ENCODE data around the gene METTL15.
A peak's percentile ranks its signal among the peaks of the same experiment; 100 is the strongest.
"Not testable (repeated sequence)": the region's sequence is repeated elsewhere in the genome, so short reads cannot be mapped to it uniquely, and the experiment has no call there.

METTL15 gene

GRCh38 chr11:28098257-28098656, 9.9 kb upstream of the METTL15 start:
- H3K9ac ChIP-seq (ENCODE audit: low read length): no peak overlapping the region
- H3K27me3 ChIP-seq (ENCODE audit: control insufficient read depth, insufficient read depth, low read length): no peaks in the 10 kb centered on the region
- no peak overlapping the region for H3K4me3 ChIP-seq (ENCODE audit: low read length)
- H3K4me1 ChIP-seq (ENCODE audit: control insufficient read depth, low read depth, low read length): no peaks in the 10 kb centered on the region
- peaks cover 14% of the 10 kb centered on the region for H3K36me3 ChIP-seq (ENCODE audit: control insufficient read depth, low read depth, low read length)
- H3K9me3 ChIP-seq (ENCODE audit: control insufficient read depth, low read depth, low read length): no peaks in the 10 kb centered on the region
- H3K27ac ChIP-seq (ENCODE audit: low read length): no peak overlapping the region

GRCh38 chr11:28099715-28100114, 8.5 kb upstream of the METTL15 start:
- H3K4me1 ChIP-seq (ENCODE audit: control insufficient read depth, low read depth, low read length): no peaks in the 10 kb centered on the region
- H3K27ac ChIP-seq (ENCODE audit: low read length): no peak overlapping the region
- no peaks in the 10 kb centered on the region for H3K9me3 ChIP-seq (ENCODE audit: control insufficient read depth, low read depth, low read length)
- no peak overlapping the region for H3K4me3 ChIP-seq (ENCODE audit: low read length)
- no peaks in the 10 kb centered on the region for H3K27me3 ChIP-seq (ENCODE audit: control insufficient read depth, insufficient read depth, low read length)
- no peak overlapping the region for H3K9ac ChIP-seq (ENCODE audit: low read length)
- peaks cover 7% of the 10 kb centered on the region for H3K36me3 ChIP-seq (ENCODE audit: control insufficient read depth, low read depth, low read length)

GRCh38 chr11:28100665-28101064, 7.5 kb upstream of the METTL15 start:
- Histone ChIP-seq H3K27ac (ENCODE audit: low read length) (no peak overlapping the region), H3K27me3 (ENCODE audit: control insufficient read depth, insufficient read depth, low read length) (no peaks in the 10 kb centered on the region), H3K36me3 (ENCODE audit: control insufficient read depth, low read depth, low read length) (peaks cover 7% of the 10 kb centered on the region), H3K9me3 (ENCODE audit: control insufficient read depth, low read depth, low read length) (no peaks in the 10 kb centered on the region), H3K4me3 (ENCODE audit: low read length) (no peak overlapping the region), H3K9ac (ENCODE audit: low read length) (no peak overlapping the region), H3K4me1 (ENCODE audit: control insufficient read depth, low read depth, low read length) (no peaks in the 10 kb centered on the region)

- H3K27ac ChIP-seq (ENCODE audit: low read length); H3K9ac ChIP-seq (ENCODE audit: low read length); H3K4me1 ChIP-seq (ENCODE audit: control insufficient read depth, low read depth, low read length); H3K36me3 ChIP-seq (ENCODE audit: control insufficient read depth, low read depth, low read length); H3K27me3 ChIP-seq (ENCODE audit: control insufficient read depth, insufficient read depth, low read length); H3K9me3 ChIP-seq (ENCODE audit: control insufficient read depth, low read depth, low read length); H3K4me3 ChIP-seq (ENCODE audit: low read length): not testable (repeated sequence)
Observed at GRCh38 chr11:28102300-28102699, 5.9 kb upstream of the METTL15 start.

GRCh38 chr11:28104425-28104824, 3.8 kb upstream of the METTL15 start:
- H3K27ac ChIP-seq (ENCODE audit: low read length): no peak overlapping the region
- H3K9ac ChIP-seq (ENCODE audit: low read length): no peak overlapping the region
- H3K9me3 ChIP-seq (ENCODE audit: control insufficient read depth, low read depth, low read length): no peaks in the 10 kb centered on the region
- peaks cover 11% of the 10 kb centered on the region for H3K4me1 ChIP-seq (ENCODE audit: control insufficient read depth, low read depth, low read length)
- no peak overlapping the region for H3K4me3 ChIP-seq (ENCODE audit: low read length)
- H3K27me3 ChIP-seq (ENCODE audit: control insufficient read depth, insufficient read depth, low read length): no peaks in the 10 kb centered on the region
- no peaks in the 10 kb centered on the region for H3K36me3 ChIP-seq (ENCODE audit: control insufficient read depth, low read depth, low read length)

- H3K36me3 ChIP-seq (ENCODE audit: control insufficient read depth, low read depth, low read length): no peaks in the 10 kb centered on the region
- H3K4me3 ChIP-seq (ENCODE audit: low read length): no peak overlapping the region
- H3K9ac ChIP-seq (ENCODE audit: low read length): no peak overlapping the region
- no peaks in the 10 kb centered on the region for H3K27me3 ChIP-seq (ENCODE audit: control insufficient read depth, insufficient read depth, low read length)
- H3K27ac ChIP-seq (ENCODE audit: low read length): no peak overlapping the region
- peaks cover 11% of the 10 kb centered on the region for H3K4me1 ChIP-seq (ENCODE audit: control insufficient read depth, low read depth, low read length)
- H3K9me3 ChIP-seq (ENCODE audit: control insufficient read depth, low read depth, low read length): no peaks in the 10 kb centered on the region
Observed at GRCh38 chr11:28104984-28105383, 3.2 kb upstream of the METTL15 start.

GRCh38 chr11:28105869-28106268, 2.3 kb upstream of the METTL15 start:
- Histone ChIP-seq H3K4me1 (ENCODE audit: control insufficient read depth, low read depth, low read length) (peaks cover 11% of the 10 kb centered on the region), H3K27ac (ENCODE audit: low read length) (no peak overlapping the region), H3K27me3 (ENCODE audit: control insufficient read depth, insufficient read depth, low read length) (no peaks in the 10 kb centered on the region), H3K36me3 (ENCODE audit: control insufficient read depth, low read depth, low read length) (no peaks in the 10 kb centered on the region), H3K4me3 (ENCODE audit: low read length) (no peak overlapping the region), H3K9ac (ENCODE audit: low read length) (no peak overlapping the region), H3K9me3 (ENCODE audit: control insufficient read depth, low read depth, low read length) (no peaks in the 10 kb centered on the region)

GRCh38 chr11:28106353-28107043, 1.7 kb upstream of the METTL15 start:
- H3K27ac ChIP-seq (ENCODE audit: low read length): no peak overlapping the region
- H3K27me3 ChIP-seq (ENCODE audit: control insufficient read depth, insufficient read depth, low read length): no peaks in the 10 kb centered on the region
- no peaks in the 10 kb centered on the region for H3K9me3 ChIP-seq (ENCODE audit: control insufficient read depth, low read depth, low read length)
- no peak overlapping the region for H3K9ac ChIP-seq (ENCODE audit: low read length)
- H3K4me3 ChIP-seq (ENCODE audit: low read length): peak overlapping the region; percentile 96
- H3K4me1 ChIP-seq (ENCODE audit: control insufficient read depth, low read depth, low read length): peaks cover 15% of the 10 kb centered on the region
- H3K36me3 ChIP-seq (ENCODE audit: control insufficient read depth, low read depth, low read length): no peaks in the 10 kb centered on the region

GRCh38 chr11:28107191-28107749, 918 bp upstream of the METTL15 start:
- peak overlapping the region; percentile 95 for H3K27ac ChIP-seq (ENCODE audit: low read length)
- H3K4me3 ChIP-seq (ENCODE audit: low read length): peak overlapping the region; percentile 96
- H3K9ac ChIP-seq (ENCODE audit: low read length): peak overlapping the region; percentile 95
- H3K27me3 ChIP-seq (ENCODE audit: control insufficient read depth, insufficient read depth, low read length): no peaks in the 10 kb centered on the region
- H3K4me1 ChIP-seq (ENCODE audit: control insufficient read depth, low read depth, low read length): peaks cover 15% of the 10 kb centered on the region
- H3K9me3 ChIP-seq (ENCODE audit: control insufficient read depth, low read depth, low read length): no peaks in the 10 kb centered on the region
- no peaks in the 10 kb centered on the region for H3K36me3 ChIP-seq (ENCODE audit: control insufficient read depth, low read depth, low read length)

- no peaks in the 10 kb centered on the region for H3K27me3 ChIP-seq (ENCODE audit: control insufficient read depth, insufficient read depth, low read length)
- peaks cover 15% of the 10 kb centered on the region for H3K4me1 ChIP-seq (ENCODE audit: control insufficient read depth, low read depth, low read length)
- H3K27ac ChIP-seq (ENCODE audit: low read length): peak overlapping the region; percentile 88
- H3K4me3 ChIP-seq (ENCODE audit: low read length): peak overlapping the region; percentile 96
- H3K9me3 ChIP-seq (ENCODE audit: control insufficient read depth, low read depth, low read length): no peaks in the 10 kb centered on the region
- peak overlapping the region; percentile 87 for H3K9ac ChIP-seq (ENCODE audit: low read length)
- peaks cover 4% of the 10 kb centered on the region for H3K36me3 ChIP-seq (ENCODE audit: control insufficient read depth, low read depth, low read length)
Observed at GRCh38 chr11:28108958-28109357, 770 bp downstream of the METTL15 start.

GRCh38 chr11:28110108-28110820, 2.1 kb downstream of the METTL15 start:
- Histone ChIP-seq H3K4me1 (ENCODE audit: control insufficient read depth, low read depth, low read length) (peaks cover 15% of the 10 kb centered on the region), H3K9ac (ENCODE audit: low read length) (peak overlapping the region; percentile 80), H3K9me3 (ENCODE audit: control insufficient read depth, low read depth, low read length) (no peaks in the 10 kb centered on the region), H3K27me3 (ENCODE audit: control insufficient read depth, insufficient read depth, low read length) (no peaks in the 10 kb centered on the region), H3K27ac (ENCODE audit: low read length) (peak overlapping the region; percentile 1), H3K36me3 (ENCODE audit: control insufficient read depth, low read depth, low read length) (peaks cover 7% of the 10 kb centered on the region), H3K4me3 (ENCODE audit: low read length) (peak overlapping the region; percentile 88)
